DND-41 (cell line): ENCODE results near the gene NACA.

Experiments used
- CTCF ChIP-seq: IDR thresholded peaks from 2 replicates; pipeline ENCODE4 v1.5.1; 2012; ENCODE audit warnings: borderline replicate concordance, low read length, moderate library complexity, mild to moderate bottlenecking; ENCODE audit not compliant: poor library complexity, severe bottlenecking; ENCODE audit errors: extremely low read depth
- EZH2 ChIP-seq: IDR thresholded peaks from 3 replicates; pipeline ENCODE4 v1.6.1; 2012; ENCODE audit warnings: borderline replicate concordance, low read depth, mild to moderate bottlenecking, moderate library complexity, low read length, inconsistent platforms; ENCODE audit not compliant: severe bottlenecking

GRCh38 chr12:56728139-56728861 is 3.2 kb upstream of the NACA start:
- no peak for TF ChIP-seq CTCF
- no peak for TF ChIP-seq EZH2
